Fibroblast of skin of abdomen (primary cell): ENCODE results near the gene RETSAT.
"Not testable (repeated sequence)": the region's sequence is repeated elsewhere in the genome, so short reads cannot be mapped to it uniquely, and the experiment has no call there.

ENCODE experiments used
- DNase-seq: peaks from one replicate; pipeline ENCODE4 v3.0.0-alpha.2; 2013

The RETSAT gene

GRCh38 chr2:85330839-85331636 lies 23.3 kb downstream of the RETSAT start:
- no peak for DNase-seq

- DNase-seq: not testable (repeated sequence)
Observed at GRCh38 chr2:85329701-85330100, 24.6 kb downstream of the RETSAT start.

- DNase-seq: no peak
Observed at GRCh38 chr2:85329181-85329651, 25.1 kb downstream of the RETSAT start.

- peak; percentile 92 for DNase-seq
Observed at GRCh38 chr2:85327822-85328617, 26.3 kb downstream of the RETSAT start, which contains the start of gene TGOLN2. TSS of gene TGOLN2 (minus strand) at chr2:85327989. CDS start at chr2:85327962, 27 bp downstream.

- DNase-seq: peak; percentile 28
Observed at GRCh38 chr2:85327160-85327821, 27.0 kb downstream of the RETSAT start.

- no peak for DNase-seq
Observed at GRCh38 chr2:85326406-85327159, 27.7 kb downstream of the RETSAT start.

- DNase-seq: no peak
Observed at GRCh38 chr2:85325466-85325811, 28.9 kb downstream of the RETSAT start.

GRCh38 chr2:85324639-85325465 lies 29.5 kb downstream of the RETSAT start:
- DNase-seq: no peak

- DNase-seq: not testable (repeated sequence)
Observed at GRCh38 chr2:85323988-85324367, 30.4 kb downstream of the RETSAT start.

GRCh38 chr2:85323351-85323987 lies 30.9 kb downstream of the RETSAT start:
- DNase-seq: no peak

- DNase-seq: no peak
Observed at GRCh38 chr2:85319796-85320195, 34.5 kb downstream of the RETSAT start.

- DNase-seq: peak; percentile 84
Observed at GRCh38 chr2:85318222-85319074, 35.9 kb downstream of the RETSAT start.

- DNase-seq: not testable (repeated sequence)
Observed at GRCh38 chr2:85315921-85316320, 38.4 kb downstream of the RETSAT start.

GRCh38 chr2:85314884-85315242 lies 39.5 kb downstream of the RETSAT start:
- DNase-seq: no peak

GRCh38 chr2:85312404-85312803 lies 41.9 kb downstream of the RETSAT start:
- DNase-seq: peak; percentile 30

GRCh38 chr2:85310330-85310729 lies 44.0 kb downstream of the RETSAT start:
- DNase-seq: no peak

GRCh38 chr2:85309699-85310321 lies 44.5 kb downstream of the RETSAT start:
- DNase-seq: no peak

GRCh38 chr2:85308896-85309555 lies 45.3 kb downstream of the RETSAT start:
- peak; percentile 25 for DNase-seq

GRCh38 chr2:85308201-85308600 lies 46.1 kb downstream of the RETSAT start:
- no peak for DNase-seq
